Mucosa of rectum (tissue), 2 donors: ENCODE measurements around the gene FGF11.
A peak's percentile ranks its signal among the peaks of the same experiment; 100 is the strongest.

Source experiments
- H3K27ac ChIP-seq, 2 donors: one replicate each; pipeline ENCODE4 v1.7.0; 2013; ENCODE audit warnings: inconsistent platforms in 2 of 2, low read depth in 2 of 2, low read length in 2 of 2
- H3K27me3 ChIP-seq, 2 donors: one replicate each; pipeline ENCODE4 v1.7.0; 2013; ENCODE audit warnings: low read length in 2 of 2; ENCODE audit not compliant: control insufficient read depth in 2 of 2, insufficient read depth in 2 of 2
- H3K36me3 ChIP-seq, 2 donors: one replicate each; pipeline ENCODE4 v1.7.0; 2013; ENCODE audit warnings: low read length in 2 of 2; ENCODE audit not compliant: control insufficient read depth in 2 of 2, insufficient read depth in 2 of 2
- H3K4me1 ChIP-seq, 2 donors: one replicate each; pipeline ENCODE4 v1.7.0; 2013; ENCODE audit warnings: low read length in 2 of 2, mild to moderate bottlenecking in 1 of 2; ENCODE audit not compliant: control insufficient read depth in 2 of 2, insufficient read depth in 2 of 2
- H3K4me3 ChIP-seq, 2 donors: one replicate each; pipeline ENCODE4 v1.7.0; 2013; ENCODE audit warnings: low read length in 2 of 2
- H3K9ac ChIP-seq, 2 donors: one replicate each; pipeline ENCODE4 v1.7.0; 2013; ENCODE audit warnings: low read length in 2 of 2, low read depth in 1 of 2, mild to moderate bottlenecking in 1 of 2
- H3K9me3 ChIP-seq, 2 donors: one replicate each; pipeline ENCODE4 v1.7.0; 2013; ENCODE audit warnings: low read length in 2 of 2; ENCODE audit not compliant: control insufficient read depth in 2 of 2
- donor health status: healthy.
- donor health status: Normal muscosa, but diverticular disease.

Gene FGF11

GRCh38 chr17:7439462-7440112 is at the start of gene FGF11:
TSS of gene FGF11 (plus strand) at chr17:7439512. CDS start at chr17:7439621, 109 bp downstream.
- no peaks in the 10 kb centered on the region for H3K9me3 ChIP-seq
- H3K27me3 ChIP-seq: peaks cover 20% of the 10 kb centered on the region in 2 donors
- H3K4me1 ChIP-seq: peaks cover 24 to 43% of the 10 kb centered on the region in 2 donors
- H3K9ac ChIP-seq: peak within 1 kb of the TSS in 1 of 2 donors; percentile 36
- H3K36me3 ChIP-seq: no peaks in the 10 kb centered on the region
- no peak within 1 kb of the TSS for H3K27ac ChIP-seq
- peak within 1 kb of the TSS; percentile 14 to 44 for H3K4me3 ChIP-seq

- no peaks in the 10 kb centered on the region for H3K9me3 ChIP-seq
- H3K27ac ChIP-seq: no peak overlapping the region
- peaks cover 21 to 33% of the 10 kb centered on the region in 2 donors for H3K36me3 ChIP-seq
- no peak overlapping the region for H3K4me3 ChIP-seq
- peaks cover 11 to 13% of the 10 kb centered on the region in 2 donors for H3K4me1 ChIP-seq
- H3K9ac ChIP-seq: no peak overlapping the region
- no peaks in the 10 kb centered on the region for H3K27me3 ChIP-seq
These were observed 49.1 kb upstream of the FGF11 start for GRCh38 chr17:7389924-7390910.

- Histone ChIP-seq H3K27me3 (no peaks in the 10 kb centered on the region), H3K36me3 (peaks cover 15 to 27% of the 10 kb centered on the region in 2 donors), H3K9me3 (no peaks in the 10 kb centered on the region), H3K4me3 (no peak overlapping the region), H3K9ac (no peak overlapping the region), H3K27ac (no peak overlapping the region), H3K4me1 (peaks cover 11 to 13% of the 10 kb centered on the region in 2 donors)
These were observed 48.0 kb upstream of the FGF11 start for GRCh38 chr17:7391307-7391706.

- Histone ChIP-seq H3K9ac (no peak overlapping the region), H3K36me3 (peaks cover 15 to 17% of the 10 kb centered on the region in 2 donors), H3K9me3 (no peaks in the 10 kb centered on the region), H3K27ac (no peak overlapping the region), H3K27me3 (no peaks in the 10 kb centered on the region), H3K4me3 (peak overlapping the region; percentile 79 to 81), H3K4me1 (peaks cover 11 to 13% of the 10 kb centered on the region in 2 donors)
These were observed 46.4 kb upstream of the FGF11 start for GRCh38 chr17:7392696-7393612.

- no peaks in the 10 kb centered on the region for H3K27me3 ChIP-seq
- H3K9ac ChIP-seq: peak overlapping the region; percentile 65 to 90
- peaks cover 11 to 13% of the 10 kb centered on the region in 2 donors for H3K4me1 ChIP-seq
- peaks cover 10 to 11% of the 10 kb centered on the region in 2 donors for H3K36me3 ChIP-seq
- peak overlapping the region; percentile 79 to 81 for H3K4me3 ChIP-seq
- peak overlapping the region; percentile 89 to 93 for H3K27ac ChIP-seq
- no peaks in the 10 kb centered on the region for H3K9me3 ChIP-seq
These were observed 45.5 kb upstream of the FGF11 start for GRCh38 chr17:7393613-7394451.

GRCh38 chr17:7394452-7395191 is 44.7 kb upstream of the FGF11 start, which contains the start of gene PLSCR3:
TSS of gene PLSCR3 (minus strand) at chr17:7394525. CDS start at chr17:7394110, 415 bp downstream.
- Histone ChIP-seq H3K27me3 (no peaks in the 10 kb centered on the region), H3K9ac (peak within 1 kb of the TSS; percentile 83 to 90), H3K4me3 (peak within 1 kb of the TSS; percentile 79 to 81), H3K4me1 (peaks cover 11 to 13% of the 10 kb centered on the region in 2 donors), H3K9me3 (no peaks in the 10 kb centered on the region), H3K27ac (peak within 1 kb of the TSS; percentile 89 to 93), H3K36me3 (peaks cover 2 to 3% of the 10 kb centered on the region in 2 donors)

- H3K36me3 ChIP-seq: no peaks in the 10 kb centered on the region
- H3K9me3 ChIP-seq: no peaks in the 10 kb centered on the region
- no peak overlapping the region for H3K27ac ChIP-seq
- H3K9ac ChIP-seq: no peak overlapping the region
- no peaks in the 10 kb centered on the region for H3K27me3 ChIP-seq
- peaks cover 11 to 13% of the 10 kb centered on the region in 2 donors for H3K4me1 ChIP-seq
- no peak overlapping the region for H3K4me3 ChIP-seq
These were observed 43.2 kb upstream of the FGF11 start for GRCh38 chr17:7396147-7396546.

GRCh38 chr17:7398612-7399011 is 40.7 kb upstream of the FGF11 start:
- no peaks in the 10 kb centered on the region for H3K27me3 ChIP-seq
- H3K4me1 ChIP-seq: peaks cover 13 to 18% of the 10 kb centered on the region in 2 donors
- H3K27ac ChIP-seq: no peak overlapping the region
- H3K4me3 ChIP-seq: no peak overlapping the region
- H3K36me3 ChIP-seq: no peaks in the 10 kb centered on the region
- H3K9ac ChIP-seq: no peak overlapping the region
- H3K9me3 ChIP-seq: no peaks in the 10 kb centered on the region
